H1 (cell line): ENCODE measurements around the gene RCOR2. TPM values are rescaled to one million over a fixed set of nuclear protein-coding genes. Genes with fewer than 3 reads are reported as not detected.
"Not testable (repeated sequence)": the region's sequence is repeated elsewhere in the genome, so short reads cannot be mapped to it uniquely, and the experiment has no call there.

ENCODE experiments used
- CTCF ChIA-PET: fragments of 300-600 bp; sonication (Branson Sonifier 250); formaldehyde crosslinking; loops from one replicate; lab custom pipeline; 2021; ENCODE audit not compliant: partially characterized antibody; lab: Charles Lee
- POLR2A ChIA-PET: fragments of 300-600 bp; sonication (Branson Sonifier 250); formaldehyde crosslinking; loops from one replicate; lab custom pipeline; 2021; ENCODE audit warnings: inconsistent platforms; ENCODE audit not compliant: partially characterized antibody; lab: Charles Lee
- DNase-seq, 2 experiments: peaks; one replicate each; pipeline versions ENCODE4 v3.0.0 to v3.0.0-alpha.2; 2010 to 2022; ENCODE audit warnings: low spot score in 2 of 2, low read depth in 1 of 2, mixed read lengths in 1 of 2
- FAIRE-seq: peaks from 2 replicates; lab custom pipeline; 2011; peaks lifted over from hg19 to GRCh38; lab: Jason Lieb, UNC
- H2AFZ ChIP-seq: 2 replicates; pipeline ENCODE4 v1.8.1; 2012; ENCODE audit warnings: low read length, inconsistent platforms
- H2AK5ac ChIP-seq: 2 replicates; pipeline ENCODE4 v1.6.1; 2013; ENCODE audit warnings: low read depth, low read length
- H2BK120ac ChIP-seq: replicated peaks from 2 replicates; pipeline ENCODE3; 2013; ENCODE audit warnings: low read depth, low read length, inconsistent platforms
- H2BK12ac ChIP-seq: 2 replicates; pipeline ENCODE4 v1.6.1; 2013; ENCODE audit warnings: low read depth, low read length
- H2BK15ac ChIP-seq: 2 replicates; pipeline ENCODE4 v1.6.1; 2013; ENCODE audit warnings: low read length
- H2BK20ac ChIP-seq: 2 replicates; pipeline ENCODE4 v1.6.1; 2013; ENCODE audit warnings: low read length
- H2BK5ac ChIP-seq: 2 replicates; pipeline ENCODE4 v1.6.1; 2013; ENCODE audit warnings: low read depth, low read length
- H3K14ac ChIP-seq: 2 replicates; pipeline ENCODE4 v1.6.1; 2013; ENCODE audit warnings: inconsistent platforms; ENCODE audit not compliant: insufficient read length
- H3K18ac ChIP-seq: 2 replicates; pipeline ENCODE4 v1.6.1; 2013; ENCODE audit warnings: low read length; ENCODE audit errors: extremely low read depth
- H3K23ac ChIP-seq: 2 replicates; pipeline ENCODE4 v1.6.1; 2013; ENCODE audit warnings: inconsistent platforms; ENCODE audit not compliant: insufficient read length
- H3K23me2 ChIP-seq: 2 replicates; pipeline ENCODE4 v1.6.1; 2013; ENCODE audit warnings: low read depth, low read length
- H3K27ac ChIP-seq: 2 replicates; pipeline ENCODE4 v1.6.1; 2011; ENCODE audit warnings: low read depth, low read length, inconsistent platforms
- H3K27me3 ChIP-seq, 4 experiments: replicated peaks in 1 of 4; 1 replicate in 1 of 4; 2 replicates in 3 of 4; pipeline versions ENCODE4 v1.6.1 to v1.8.1; 2011 to 2013; ENCODE audit warnings: low read length in 3 of 4, mild to moderate bottlenecking in 3 of 4, inconsistent platforms in 2 of 4, mixed read lengths in 2 of 4, moderate library complexity in 1 of 4; ENCODE audit not compliant: control insufficient read depth in 3 of 4, insufficient read depth in 3 of 4; ENCODE audit errors: extremely low read depth in 1 of 4
- H3K36me3 ChIP-seq, 4 experiments: 2 replicates each; pipeline versions ENCODE4 v1.6.1 to v1.8.1; 2011 to 2013; ENCODE audit warnings: mild to moderate bottlenecking in 4 of 4, low read length in 3 of 4, moderate library complexity in 2 of 4, control low read depth in 1 of 4, inconsistent platforms in 1 of 4; ENCODE audit not compliant: insufficient read depth in 4 of 4, control insufficient read depth in 2 of 4
- H3K4ac ChIP-seq: replicated peaks from 2 replicates; pipeline ENCODE3; 2013; ENCODE audit warnings: low read length, low read depth, mixed read lengths, inconsistent platforms; ENCODE audit not compliant: insufficient read length
- H3K4me1 ChIP-seq, 4 experiments: replicated peaks in 1 of 4; 1 replicate in 1 of 4; 2 replicates in 3 of 4; pipeline versions ENCODE4 v1.6.1 to v1.8.1; 2011 to 2013; ENCODE audit warnings: low read length in 3 of 4, inconsistent platforms in 2 of 4, mixed read lengths in 1 of 4; ENCODE audit not compliant: insufficient read depth in 4 of 4, control insufficient read depth in 3 of 4
- H3K4me2 ChIP-seq, 2 experiments: 2 replicates each; pipeline versions ENCODE4 v1.6.1 to v1.8.1; 2011 to 2013; ENCODE audit warnings: low read depth in 2 of 2, low read length in 2 of 2, control low read depth in 1 of 2, inconsistent platforms in 1 of 2, mild to moderate bottlenecking in 1 of 2; ENCODE audit not compliant: insufficient read depth in 1 of 2
- H3K4me3 ChIP-seq, 4 experiments: fragments of 200-600, 300-600 bp in 1 of 4; sonication (generic), shearing (Covaris generic), sonication (Bioruptor Twin) in 1 of 4; 2 replicates each; pipeline versions ENCODE4 v1.5.1 to v1.8.1; 2011 to 2016; ENCODE audit warnings: low read length in 4 of 4, low read depth in 3 of 4, control low read depth in 2 of 4, inconsistent platforms in 2 of 4, mild to moderate bottlenecking in 2 of 4, mixed read lengths in 1 of 4, moderate library complexity in 1 of 4; ENCODE audit not compliant: insufficient read depth in 2 of 4; ENCODE audit errors: extremely low read depth in 1 of 4
- H3K56ac ChIP-seq: replicated peaks from 2 replicates; pipeline ENCODE3; 2013; ENCODE audit warnings: low read depth, mild to moderate bottlenecking, mixed read lengths, low read length, inconsistent platforms; ENCODE audit not compliant: insufficient read length
- H3K79me1 ChIP-seq: 2 replicates; pipeline ENCODE4 v1.6.1; 2013; ENCODE audit warnings: low read depth, low read length, control low read depth
- H3K79me2 ChIP-seq, 2 experiments: 2 replicates each; pipeline versions ENCODE4 v1.6.1 to v1.8.1; 2012 to 2013; ENCODE audit warnings: low read length in 2 of 2, mild to moderate bottlenecking in 2 of 2, inconsistent platforms in 1 of 2; ENCODE audit not compliant: insufficient read depth in 2 of 2, control insufficient read depth in 1 of 2
- H3K9ac ChIP-seq, 4 experiments: replicated peaks in 1 of 4; 1 replicate in 1 of 4; 2 replicates in 3 of 4; pipeline versions ENCODE4 v1.6.1 to v1.8.1; 2011 to 2013; ENCODE audit warnings: low read depth in 3 of 4, low read length in 3 of 4, control low read depth in 2 of 4, mild to moderate bottlenecking in 2 of 4, moderate library complexity in 2 of 4, inconsistent platforms in 1 of 4; ENCODE audit errors: extremely low read depth in 1 of 4
- H3K9me3 ChIP-seq, 2 experiments: 2 replicates each; pipeline versions ENCODE4 v1.6.1 to v1.8.1; 2012 to 2013; ENCODE audit warnings: mild to moderate bottlenecking in 2 of 2, moderate library complexity in 2 of 2, control low read depth in 1 of 2, inconsistent platforms in 1 of 2, low read depth in 1 of 2, low read length in 1 of 2, mixed read lengths in 1 of 2; ENCODE audit not compliant: insufficient read depth in 2 of 2
- H4K20me1 ChIP-seq, 2 experiments: replicated peaks in 1 of 2; 2 replicates each; pipeline versions ENCODE3 to v1.8.1; 2011 to 2013; ENCODE audit warnings: inconsistent platforms in 2 of 2, low read length in 2 of 2, mild to moderate bottlenecking in 1 of 2; ENCODE audit not compliant: insufficient read depth in 2 of 2, control insufficient read depth in 1 of 2
- H4K5ac ChIP-seq: 2 replicates; pipeline ENCODE4 v1.6.1; 2013; ENCODE audit warnings: low read length, low read depth, mixed read lengths, inconsistent platforms; ENCODE audit not compliant: insufficient read length
- H4K8ac ChIP-seq: 2 replicates; pipeline ENCODE4 v1.8.0; 2013; ENCODE audit warnings: mild to moderate bottlenecking, moderate library complexity, low read length, inconsistent platforms; ENCODE audit not compliant: insufficient read depth; ENCODE audit errors: extremely low read depth
- H4K91ac ChIP-seq: replicated peaks from 2 replicates; pipeline ENCODE3; 2013; ENCODE audit warnings: low read length, mixed read lengths, inconsistent platforms; ENCODE audit not compliant: insufficient read length
- WGBS, 2 experiments: shearing (Covaris generic) in 1 of 2; methylation state at CpG; one replicate each; pipeline versions ENCODE4 v1.1.6 to v1.1.7; 2013 to 2015; ENCODE audit warnings: low lambda C conversion rate in 2 of 2, mixed read lengths in 2 of 2, inconsistent platforms in 1 of 2, low coverage in 1 of 2, missing lambda C conversion rate in 1 of 2; ENCODE audit not compliant: insufficient replicate concordance in 2 of 2, insufficient coverage in 1 of 2, insufficient read length in 1 of 2; ENCODE audit errors: extremely low coverage in 1 of 2, missing lambda C conversion rate in 1 of 2; 5-methylcytosine and 5-hydroxymethylcytosine counted together
- polyA plus RNA-seq, 7 experiments: library from polyadenylated mRNA; depleted of rRNA in 3 of 7; stranded (reverse) in 5 of 7; unstranded in 2 of 7; fragments of >200 nt in 5 of 7; fragments of 200-250 nt in 2 of 7; gene quantifications; 1 replicate in 5 of 7; 2 replicates in 1 of 7; 4 replicates in 1 of 7; pipeline versions ENCODE4 v1.2.1 to v1.2.3, GENCODE V29; 2011 to 2013; ENCODE audit warnings: missing spikeins in 2 of 7, mixed read lengths in 2 of 7
- total RNA-seq: library from RNA; stranded (reverse); fragmentation: NEBNext Ultra II Directional; extraction: Animal tissue kit (Norgen Biotek cat#: 25700); gene quantifications from 2 replicates; pipeline ENCODE4 v1.2.1, GENCODE V29; 2021

RCOR2 gene
- total and polyA plus RNA-seq, 2 of the 8 experiments (the other 6 are each of a cell fraction or from before 2014, with no cell fraction given): 54.6 to 78.0 TPM

DNA sequence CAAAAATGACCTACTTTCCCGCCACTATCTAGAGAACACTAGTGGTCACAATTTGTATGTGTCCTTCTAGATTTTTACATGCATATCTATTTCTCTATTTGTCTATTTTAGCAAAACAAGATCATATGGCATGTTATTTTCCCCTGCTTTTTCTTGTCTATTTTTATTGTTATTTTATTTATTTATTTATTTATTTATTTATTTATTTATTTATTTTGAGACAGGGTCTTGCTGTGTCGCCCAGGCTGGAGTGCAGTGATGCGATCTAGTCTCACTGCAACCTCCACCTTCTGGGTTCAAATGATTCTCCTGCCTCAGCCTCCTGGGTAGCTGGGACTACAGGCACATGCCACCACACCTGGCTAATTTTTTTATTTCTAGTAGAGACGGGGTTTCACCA lies 46.9 kb upstream of the RCOR2 start:
- H2BK15ac ChIP-seq, FAIRE-seq, H3K56ac ChIP-seq, H2AFZ ChIP-seq, H2AK5ac ChIP-seq, H3K23ac ChIP-seq, H3K79me2 ChIP-seq, H3K23me2 ChIP-seq, H2BK20ac ChIP-seq, H3K27ac ChIP-seq, H3K4me1 ChIP-seq, H3K4me2 ChIP-seq, H4K8ac ChIP-seq, H3K4ac ChIP-seq, H2BK12ac ChIP-seq, H4K20me1 ChIP-seq, H4K91ac ChIP-seq, H2BK120ac ChIP-seq, H3K9ac ChIP-seq, H4K5ac ChIP-seq, H2BK5ac ChIP-seq, H3K9me3 ChIP-seq, H3K14ac ChIP-seq, DNase-seq, H3K4me3 ChIP-seq, H3K18ac ChIP-seq, H3K79me1 ChIP-seq, H3K36me3 ChIP-seq: not testable (repeated sequence)
- POLR2A ChIA-PET: interaction anchor here (1.6 to 5.4 kb wide), 5 partner anchors 11 to 43 kb away, joined by 3 to 31 read pairs (median 5); no protein-coding TSS in a partner anchor
- CTCF ChIA-PET: interaction anchor here (1.0 to 1.6 kb wide), 3 partner anchors 16 to 63 kb away, joined by 3 to 5 read pairs (median 3); no protein-coding TSS in a partner anchor
- WGBS, 2 experiments: 92% methylated on average over 4 of the region's 4 CpGs; no CpG with 5 or more reads in 1 of the 2 experiments
- H3K27me3 ChIP-seq: peaks cover 0 to 11% (median 0%) of the 10 kb centered on the region in 4 experiments; a peak in 2 of 7 replicates
